K562 (cell line): ENCODE results near the gene PMIS2. TPM values are rescaled to one million over a fixed set of nuclear protein-coding genes. Genes with fewer than 3 reads are reported as not detected.

Experiments used
- ARID1B ChIP-seq: fragments of 450-650 bp; IDR thresholded peaks from 2 replicates; pipeline ENCODE4 v1.6.1; 2016; ENCODE audit warnings: antibody characterized with exemption, mild to moderate bottlenecking, inconsistent platforms
- CBX1 ChIP-seq: sonication (generic); IDR thresholded peaks from 2 replicates; pipeline ENCODE4 v1.6.1; 2016; ENCODE audit warnings: antibody characterized with exemption, low read depth, mild to moderate bottlenecking
- FIP1L1 ChIP-seq: fragments of 200-400 bp; formaldehyde crosslinking; IDR thresholded peaks from 2 replicates; pipeline ENCODE4 v1.6.1; 2018; ENCODE audit warnings: mild to moderate bottlenecking, low read depth, low read length; ENCODE audit not compliant: poor library complexity, severe bottlenecking
- HIVEP1 ChIP-seq: fragments of 250-450 bp; sonication (Bioruptor Pico); IDR thresholded peaks from 2 replicates; pipeline ENCODE4 v1.4.0; 2020; ENCODE audit warnings: mild to moderate bottlenecking
- RNF2 ChIP-seq: sonication (generic); IDR thresholded peaks from 2 replicates; pipeline ENCODE4 v1.6.1; 2016
- STAG1 ChIP-seq: sonication (generic); formaldehyde crosslinking; IDR thresholded peaks from 2 replicates; pipeline ENCODE4 v1.5.0; 2020; ENCODE audit warnings: missing genetic modification reagents, borderline replicate concordance
- ZNF644 ChIP-seq: fragments of 200-800 bp; sonication (Bioruptor generic); IDR thresholded peaks from 2 replicates; pipeline ENCODE4 v1.6.1; 2016; ENCODE audit warnings: low read depth, missing genetic modification characterization, missing compliant biosample characterization
- ZNF76 ChIP-seq: fragments of 250-450 bp; sonication (Bioruptor Pico); IDR thresholded peaks from 2 replicates; pipeline ENCODE4 v1.4.0; 2020; ENCODE audit warnings: mild to moderate bottlenecking, moderate library complexity, borderline replicate concordance
- ZNF79 ChIP-seq: fragments of 250-450 bp; sonication (Bioruptor Pico); IDR thresholded peaks from 2 replicates; pipeline ENCODE4 v1.4.0; 2020; ENCODE audit warnings: low read depth, mild to moderate bottlenecking, moderate library complexity
- polyA plus RNA-seq, 8 experiments: library from polyadenylated mRNA; depleted of rRNA in 4 of 8; stranded (reverse) in 5 of 8; unstranded in 3 of 8; fragments of >200 nt; fragmentation: Nextera tagmentation in 2 of 8; fragmentation: Illumina TruSeq in 1 of 8; extraction: Ambion mirVana in 2 of 8; extraction: Trizol in 1 of 8; gene quantifications; 2 replicates each; pipeline versions ENCODE4 v1.2.1 to v1.2.3, GENCODE V29; 2011 to 2014; ENCODE audit warnings: inconsistent platforms in 1 of 8, missing spikeins in 1 of 8
- total RNA-seq, 7 experiments: library from RNA; depleted of rRNA in 6 of 7; stranded (reverse); fragments of >200 nt in 6 of 7; fragmentation: Illumina TruSeq in 2 of 7; extraction: Trizol in 2 of 7; gene quantifications; 2 replicates each; pipeline versions ENCODE4 v1.2.1 to v1.2.3, GENCODE V29; 2011 to 2021; ENCODE audit warnings: low replicate concordance in 1 of 7
- TF ChIP-seq, protein P1 (sequence below): fragments of 250-450 bp; sonication (Bioruptor Pico); IDR thresholded peaks from 2 replicates; pipeline ENCODE4 v1.4.0; 2020; ENCODE audit warnings: mild to moderate bottlenecking, moderate library complexity
- TF ChIP-seq, protein P2 (sequence below), 3 experiments: IDR thresholded peaks in 2 of 3; conservative IDR thresholded peaks in 1 of 3; 2 replicates each; pipeline ENCODE4 v1.5.1; 2011 to 2012; ENCODE audit warnings: low read length in 3 of 3, mild to moderate bottlenecking in 3 of 3, control low read depth in 2 of 3, improper control_type of control experiment in 1 of 3, inconsistent platforms in 1 of 3, low read depth in 1 of 3, mixed read lengths in 1 of 3, moderate library complexity in 1 of 3; ENCODE audit not compliant: insufficient read depth in 2 of 3
- TF ChIP-seq, protein P3 (sequence below): fragments of 450-650 bp; IDR thresholded peaks from 2 replicates; pipeline ENCODE4 v1.6.1; 2018; ENCODE audit not compliant: partially characterized antibody
- TF ChIP-seq, protein P4 (sequence below): fragments of 250-450 bp; sonication (Bioruptor Pico); IDR thresholded peaks from 2 replicates; pipeline ENCODE4 v1.4.0; 2020
- TF ChIP-seq, protein P5 (sequence below): fragments of 250-450 bp; sonication (Bioruptor Pico); IDR thresholded peaks from 2 replicates; pipeline ENCODE4 v1.4.0; 2020; ENCODE audit warnings: borderline replicate concordance

Gene PMIS2
- total and polyA plus RNA-seq, 9 of the 15 experiments (the other 6 are each of a cell fraction or from before 2014, with no cell fraction given), result not detected

DNA sequence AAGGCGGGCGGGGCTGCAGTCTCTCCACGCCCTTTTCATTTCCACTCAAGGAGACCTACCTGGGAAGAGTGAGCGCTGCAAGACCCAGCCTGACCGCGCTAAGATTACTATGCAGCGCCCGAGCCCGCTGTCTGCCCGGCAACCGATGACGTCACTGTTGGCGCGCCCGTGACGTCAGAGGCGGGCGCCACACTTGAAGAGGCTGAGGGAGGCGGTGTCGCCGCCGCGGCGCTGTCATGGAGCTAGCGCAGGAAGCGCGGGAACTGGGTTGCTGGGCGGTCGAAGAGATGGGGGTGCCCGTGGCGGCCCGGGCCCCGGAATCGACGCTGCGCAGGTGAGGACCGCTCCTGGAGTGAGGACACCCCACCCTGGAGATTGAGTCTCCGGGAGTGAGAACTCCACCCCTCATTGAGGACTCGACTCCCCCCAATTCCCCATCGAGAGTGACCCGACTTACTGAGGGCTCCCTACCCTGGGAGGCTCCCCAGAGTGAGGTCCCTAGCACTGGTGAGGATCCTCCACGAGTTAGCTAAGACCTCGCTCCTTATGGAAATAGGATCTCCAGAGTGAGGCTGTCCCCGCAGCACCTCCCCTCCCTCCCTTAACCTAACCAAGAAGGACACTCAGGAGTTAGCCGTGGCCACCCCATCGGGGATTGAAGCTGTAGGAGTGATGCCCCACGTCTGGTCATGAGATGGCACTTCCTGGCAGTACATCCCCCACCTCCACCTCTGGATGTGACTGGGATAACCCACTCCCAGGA lies 26.8 kb downstream of the PMIS2 start, which contains the start of gene HAUS5 (continued):
- TF ChIP-seq, protein P1, sequence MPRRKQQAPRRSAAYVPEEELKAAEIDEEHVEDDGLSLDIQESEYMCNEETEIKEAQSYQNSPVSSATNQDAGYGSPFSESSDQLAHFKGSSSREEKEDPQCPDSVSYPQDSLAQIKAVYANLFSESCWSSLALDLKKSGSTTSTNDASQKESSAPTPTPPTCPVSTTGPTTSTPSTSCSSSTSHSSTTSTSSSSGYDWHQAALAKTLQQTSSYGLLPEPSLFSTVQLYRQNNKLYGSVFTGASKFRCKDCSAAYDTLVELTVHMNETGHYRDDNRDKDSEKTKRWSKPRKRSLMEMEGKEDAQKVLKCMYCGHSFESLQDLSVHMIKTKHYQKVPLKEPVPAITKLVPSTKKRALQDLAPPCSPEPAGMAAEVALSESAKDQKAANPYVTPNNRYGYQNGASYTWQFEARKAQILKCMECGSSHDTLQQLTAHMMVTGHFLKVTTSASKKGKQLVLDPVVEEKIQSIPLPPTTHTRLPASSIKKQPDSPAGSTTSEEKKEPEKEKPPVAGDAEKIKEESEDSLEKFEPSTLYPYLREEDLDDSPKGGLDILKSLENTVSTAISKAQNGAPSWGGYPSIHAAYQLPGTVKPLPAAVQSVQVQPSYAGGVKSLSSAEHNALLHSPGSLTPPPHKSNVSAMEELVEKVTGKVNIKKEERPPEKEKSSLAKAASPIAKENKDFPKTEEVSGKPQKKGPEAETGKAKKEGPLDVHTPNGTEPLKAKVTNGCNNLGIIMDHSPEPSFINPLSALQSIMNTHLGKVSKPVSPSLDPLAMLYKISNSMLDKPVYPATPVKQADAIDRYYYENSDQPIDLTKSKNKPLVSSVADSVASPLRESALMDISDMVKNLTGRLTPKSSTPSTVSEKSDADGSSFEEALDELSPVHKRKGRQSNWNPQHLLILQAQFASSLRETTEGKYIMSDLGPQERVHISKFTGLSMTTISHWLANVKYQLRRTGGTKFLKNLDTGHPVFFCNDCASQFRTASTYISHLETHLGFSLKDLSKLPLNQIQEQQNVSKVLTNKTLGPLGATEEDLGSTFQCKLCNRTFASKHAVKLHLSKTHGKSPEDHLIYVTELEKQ (CRISPR knock-in tag), result peak; percentile 37; the same call in 1 of the 2 replicates
- TF ChIP-seq ZNF79 (CRISPR knock-in tag), result 0 out of 2 replicates have a peak, but pooled peaks have one; percentile 32
- TF ChIP-seq ZNF644 (tag), result no peak
- no peak; the same call in 1 of the 2 replicates for TF ChIP-seq ARID1B
- no peak for TF ChIP-seq STAG1
- 0 out of 2 replicates have a peak, but pooled peaks have one; percentile 58 for TF ChIP-seq CBX1
- peak; percentile 90 for TF ChIP-seq ZNF76 (CRISPR knock-in tag)
- peak; percentile 66 for TF ChIP-seq FIP1L1
- TF ChIP-seq, protein P2, sequence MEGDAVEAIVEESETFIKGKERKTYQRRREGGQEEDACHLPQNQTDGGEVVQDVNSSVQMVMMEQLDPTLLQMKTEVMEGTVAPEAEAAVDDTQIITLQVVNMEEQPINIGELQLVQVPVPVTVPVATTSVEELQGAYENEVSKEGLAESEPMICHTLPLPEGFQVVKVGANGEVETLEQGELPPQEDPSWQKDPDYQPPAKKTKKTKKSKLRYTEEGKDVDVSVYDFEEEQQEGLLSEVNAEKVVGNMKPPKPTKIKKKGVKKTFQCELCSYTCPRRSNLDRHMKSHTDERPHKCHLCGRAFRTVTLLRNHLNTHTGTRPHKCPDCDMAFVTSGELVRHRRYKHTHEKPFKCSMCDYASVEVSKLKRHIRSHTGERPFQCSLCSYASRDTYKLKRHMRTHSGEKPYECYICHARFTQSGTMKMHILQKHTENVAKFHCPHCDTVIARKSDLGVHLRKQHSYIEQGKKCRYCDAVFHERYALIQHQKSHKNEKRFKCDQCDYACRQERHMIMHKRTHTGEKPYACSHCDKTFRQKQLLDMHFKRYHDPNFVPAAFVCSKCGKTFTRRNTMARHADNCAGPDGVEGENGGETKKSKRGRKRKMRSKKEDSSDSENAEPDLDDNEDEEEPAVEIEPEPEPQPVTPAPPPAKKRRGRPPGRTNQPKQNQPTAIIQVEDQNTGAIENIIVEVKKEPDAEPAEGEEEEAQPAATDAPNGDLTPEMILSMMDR (IDR thresholded peaks at IDR 0.05 in 2 of 3, conservative IDR thresholded peaks at IDR 0.05 in 1 of 3; ENCODE audit: insufficient read depth in 2 of 3, low read depth in 1 of 3, low read length in 3 of 3), result peak in 2 of 3 experiments; percentile 14 to 25; a peak in 1 of 6 replicates
- TF ChIP-seq HIVEP1, result peak; percentile 86; the same call in 1 of the 2 replicates
- TF ChIP-seq, protein P3, sequence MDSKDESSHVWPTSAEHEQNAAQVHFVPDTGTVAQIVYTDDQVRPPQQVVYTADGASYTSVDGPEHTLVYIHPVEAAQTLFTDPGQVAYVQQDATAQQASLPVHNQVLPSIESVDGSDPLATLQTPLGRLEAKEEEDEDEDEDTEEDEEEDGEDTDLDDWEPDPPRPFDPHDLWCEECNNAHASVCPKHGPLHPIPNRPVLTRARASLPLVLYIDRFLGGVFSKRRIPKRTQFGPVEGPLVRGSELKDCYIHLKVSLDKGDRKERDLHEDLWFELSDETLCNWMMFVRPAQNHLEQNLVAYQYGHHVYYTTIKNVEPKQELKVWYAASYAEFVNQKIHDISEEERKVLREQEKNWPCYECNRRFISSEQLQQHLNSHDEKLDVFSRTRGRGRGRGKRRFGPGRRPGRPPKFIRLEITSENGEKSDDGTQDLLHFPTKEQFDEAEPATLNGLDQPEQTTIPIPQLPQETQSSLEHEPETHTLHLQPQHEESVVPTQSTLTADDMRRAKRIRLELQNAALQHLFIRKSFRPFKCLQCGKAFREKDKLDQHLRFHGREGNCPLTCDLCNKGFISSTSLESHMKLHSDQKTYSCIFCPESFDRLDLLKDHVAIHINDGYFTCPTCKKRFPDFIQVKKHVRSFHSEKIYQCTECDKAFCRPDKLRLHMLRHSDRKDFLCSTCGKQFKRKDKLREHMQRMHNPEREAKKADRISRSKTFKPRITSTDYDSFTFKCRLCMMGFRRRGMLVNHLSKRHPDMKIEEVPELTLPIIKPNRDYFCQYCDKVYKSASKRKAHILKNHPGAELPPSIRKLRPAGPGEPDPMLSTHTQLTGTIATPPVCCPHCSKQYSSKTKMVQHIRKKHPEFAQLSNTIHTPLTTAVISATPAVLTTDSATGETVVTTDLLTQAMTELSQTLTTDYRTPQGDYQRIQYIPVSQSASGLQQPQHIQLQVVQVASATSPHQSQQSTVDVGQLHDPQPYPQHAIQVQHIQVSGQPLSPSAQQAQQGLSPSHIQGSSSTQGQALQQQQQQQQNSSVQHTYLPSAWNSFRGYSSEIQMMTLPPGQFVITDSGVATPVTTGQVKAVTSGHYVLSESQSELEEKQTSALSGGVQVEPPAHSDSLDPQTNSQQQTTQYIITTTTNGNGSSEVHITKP, result peak; percentile 81
- 0 out of 2 replicates have a peak, but pooled peaks have one; percentile 48 for TF ChIP-seq RNF2
- TF ChIP-seq, protein P4, sequence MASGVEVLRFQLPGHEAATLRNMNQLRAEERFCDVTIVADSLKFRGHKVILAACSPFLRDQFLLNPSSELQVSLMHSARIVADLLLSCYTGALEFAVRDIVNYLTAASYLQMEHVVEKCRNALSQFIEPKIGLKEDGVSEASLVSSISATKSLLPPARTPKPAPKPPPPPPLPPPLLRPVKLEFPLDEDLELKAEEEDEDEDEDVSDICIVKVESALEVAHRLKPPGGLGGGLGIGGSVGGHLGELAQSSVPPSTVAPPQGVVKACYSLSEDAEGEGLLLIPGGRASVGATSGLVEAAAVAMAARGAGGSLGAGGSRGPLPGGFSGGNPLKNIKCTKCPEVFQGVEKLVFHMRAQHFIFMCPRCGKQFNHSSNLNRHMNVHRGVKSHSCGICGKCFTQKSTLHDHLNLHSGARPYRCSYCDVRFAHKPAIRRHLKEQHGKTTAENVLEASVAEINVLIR (CRISPR knock-in tag), result peak; percentile 100
- TF ChIP-seq, protein P5, sequence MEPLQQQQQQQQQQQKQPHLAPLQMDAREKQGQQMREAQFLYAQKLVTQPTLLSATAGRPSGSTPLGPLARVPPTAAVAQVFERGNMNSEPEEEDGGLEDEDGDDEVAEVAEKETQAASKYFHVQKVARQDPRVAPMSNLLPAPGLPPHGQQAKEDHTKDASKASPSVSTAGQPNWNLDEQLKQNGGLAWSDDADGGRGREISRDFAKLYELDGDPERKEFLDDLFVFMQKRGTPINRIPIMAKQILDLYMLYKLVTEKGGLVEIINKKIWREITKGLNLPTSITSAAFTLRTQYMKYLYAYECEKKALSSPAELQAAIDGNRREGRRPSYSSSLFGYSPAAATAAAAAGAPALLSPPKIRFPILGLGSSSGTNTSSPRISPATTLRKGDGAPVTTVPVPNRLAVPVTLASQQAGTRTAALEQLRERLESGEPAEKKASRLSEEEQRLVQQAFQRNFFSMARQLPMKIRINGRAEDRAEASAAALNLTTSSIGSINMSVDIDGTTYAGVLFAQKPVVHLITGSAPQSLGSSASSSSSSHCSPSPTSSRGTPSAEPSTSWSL (CRISPR knock-in tag), result peak; percentile 89; the same call in 1 of the 2 replicates
